ENCODE measurements around the gene SPRN.
"Not testable (repeated sequence)": the region's sequence is repeated elsewhere in the genome, so short reads cannot be mapped to it uniquely, and the experiment has no call there.

SPRN gene

DNA sequence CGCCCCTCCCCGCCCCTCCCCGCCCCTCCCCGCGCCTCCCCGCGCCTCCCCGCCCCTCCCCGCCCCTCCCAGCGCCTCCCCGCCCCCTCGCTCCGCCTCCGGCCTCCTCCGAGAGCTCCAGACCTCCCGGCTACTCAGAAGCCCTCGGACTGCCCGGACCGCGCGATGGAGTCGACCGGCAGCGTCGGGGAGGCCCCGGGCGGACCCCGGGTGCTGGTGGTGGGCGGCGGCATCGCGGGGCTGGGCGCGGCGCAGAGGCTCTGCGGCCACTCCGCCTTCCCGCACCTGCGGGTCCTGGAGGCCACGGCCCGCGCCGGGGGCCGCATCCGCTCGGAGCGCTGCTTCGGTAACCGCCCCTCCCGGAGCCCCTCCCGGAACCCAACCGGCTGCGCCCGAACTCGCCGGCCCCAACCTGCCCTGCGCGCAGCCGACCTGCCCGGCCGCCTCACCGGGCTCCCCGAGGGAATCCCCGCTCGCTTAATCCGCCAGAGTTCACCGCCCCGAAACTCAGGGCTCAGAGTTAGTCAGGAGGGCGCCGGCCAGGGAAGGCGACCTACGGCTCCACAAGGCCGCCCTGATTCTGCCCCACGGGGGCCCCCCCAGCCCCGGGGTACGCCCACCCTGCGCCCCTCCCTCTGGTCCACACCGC, 45.1 kb downstream of the SPRN start, which contains the start of gene PAOX:
Gene PAOX (plus strand): TSS at position 111 of the 649 bp plus-strand sequence. CDS start 55 bp downstream, at position 166.
- peak within 1 kb of the TSS; percentile 74 for H3K4me3 ChIP-seq (ENCODE audit: control insufficient read depth, low read depth, low read length)
- no peak for DNase-seq (ENCODE audit: low read depth)
- TF ChIP-seq, protein P1, sequence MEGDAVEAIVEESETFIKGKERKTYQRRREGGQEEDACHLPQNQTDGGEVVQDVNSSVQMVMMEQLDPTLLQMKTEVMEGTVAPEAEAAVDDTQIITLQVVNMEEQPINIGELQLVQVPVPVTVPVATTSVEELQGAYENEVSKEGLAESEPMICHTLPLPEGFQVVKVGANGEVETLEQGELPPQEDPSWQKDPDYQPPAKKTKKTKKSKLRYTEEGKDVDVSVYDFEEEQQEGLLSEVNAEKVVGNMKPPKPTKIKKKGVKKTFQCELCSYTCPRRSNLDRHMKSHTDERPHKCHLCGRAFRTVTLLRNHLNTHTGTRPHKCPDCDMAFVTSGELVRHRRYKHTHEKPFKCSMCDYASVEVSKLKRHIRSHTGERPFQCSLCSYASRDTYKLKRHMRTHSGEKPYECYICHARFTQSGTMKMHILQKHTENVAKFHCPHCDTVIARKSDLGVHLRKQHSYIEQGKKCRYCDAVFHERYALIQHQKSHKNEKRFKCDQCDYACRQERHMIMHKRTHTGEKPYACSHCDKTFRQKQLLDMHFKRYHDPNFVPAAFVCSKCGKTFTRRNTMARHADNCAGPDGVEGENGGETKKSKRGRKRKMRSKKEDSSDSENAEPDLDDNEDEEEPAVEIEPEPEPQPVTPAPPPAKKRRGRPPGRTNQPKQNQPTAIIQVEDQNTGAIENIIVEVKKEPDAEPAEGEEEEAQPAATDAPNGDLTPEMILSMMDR (IDR thresholded peaks at IDR 0.05; ENCODE audit: control insufficient read depth, insufficient read depth, low read depth, low read length, missing control alignments) = no peak

DNA sequence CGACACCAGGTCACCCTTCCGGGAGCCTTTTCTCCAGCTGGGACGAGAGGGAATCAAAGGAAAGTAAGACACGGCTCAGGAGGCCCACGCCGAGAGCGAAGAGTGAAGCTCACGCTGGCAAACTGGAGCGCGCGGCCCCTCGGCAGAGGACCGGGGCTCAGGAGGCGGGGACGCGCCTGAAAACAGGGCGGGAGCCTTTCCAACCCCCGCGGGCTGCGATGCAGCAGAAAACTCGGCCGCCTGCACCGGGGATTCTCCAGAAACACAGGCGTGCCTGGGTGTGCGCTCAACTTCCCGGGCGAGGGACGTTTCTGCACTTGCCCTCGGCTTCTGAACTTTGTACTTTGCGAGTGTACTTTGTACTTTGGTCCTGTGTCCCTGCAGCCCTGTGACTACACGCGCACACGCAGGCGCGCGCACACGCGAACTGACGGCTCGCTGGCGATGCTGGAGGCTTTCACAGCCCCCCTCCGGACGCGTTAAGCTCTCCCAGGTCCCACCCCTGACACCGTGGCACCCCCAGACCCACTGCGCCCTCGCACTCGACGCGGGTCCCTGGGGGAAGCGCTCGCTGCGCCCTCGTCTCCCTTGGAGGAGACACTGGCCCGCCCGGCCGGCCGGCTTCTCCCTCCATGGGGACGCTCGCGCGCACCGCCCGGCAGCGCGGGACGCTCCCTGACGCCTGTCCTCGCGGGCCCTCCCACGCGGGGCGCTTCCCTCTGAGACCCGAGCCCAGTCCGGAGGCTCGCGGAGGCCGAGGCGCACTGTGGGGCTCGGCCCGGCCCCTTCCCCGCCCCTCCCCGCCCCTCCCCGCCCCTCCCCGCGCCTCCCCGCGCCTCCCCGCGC, 46.0 kb downstream of the SPRN start:
- no peak for DNase-seq (ENCODE audit: low read depth)

GRCh38 chr10:133377818-133378250, 46.6 kb downstream of the SPRN start:
- TF ChIP-seq, protein P1 (IDR thresholded peaks at IDR 0.05; ENCODE audit: control insufficient read depth, insufficient read depth, low read depth, low read length, missing control alignments) = no peak
- DNase-seq (ENCODE audit: low read depth) = no peak
- H3K4me3 ChIP-seq (ENCODE audit: control insufficient read depth, low read depth, low read length) = peak overlapping the region; percentile 74

More for the DNA sequence above, 46.0 kb downstream of the SPRN start:
- TF ChIP-seq, protein P1 (IDR thresholded peaks at IDR 0.05; ENCODE audit: control insufficient read depth, insufficient read depth, low read depth, low read length, missing control alignments) = no peak
- peak overlapping the region; percentile 74 for H3K4me3 ChIP-seq (ENCODE audit: control insufficient read depth, low read depth, low read length)

- no peak for DNase-seq (ENCODE audit: low read depth)
- TF ChIP-seq, protein P1 (IDR thresholded peaks at IDR 0.05; ENCODE audit: control insufficient read depth, insufficient read depth, low read depth, low read length, missing control alignments) = no peak
- no peak overlapping the region for H3K4me3 ChIP-seq (ENCODE audit: control insufficient read depth, low read depth, low read length)
Observed at GRCh38 chr10:133377025-133377817, 47.2 kb downstream of the SPRN start.

- not testable (repeated sequence) for H3K4me3 ChIP-seq (ENCODE audit: control insufficient read depth, low read depth, low read length); DNase-seq (ENCODE audit: low read depth)
Observed at GRCh38 chr10:133376183-133376582, 48.2 kb downstream of the SPRN start.

DNA sequence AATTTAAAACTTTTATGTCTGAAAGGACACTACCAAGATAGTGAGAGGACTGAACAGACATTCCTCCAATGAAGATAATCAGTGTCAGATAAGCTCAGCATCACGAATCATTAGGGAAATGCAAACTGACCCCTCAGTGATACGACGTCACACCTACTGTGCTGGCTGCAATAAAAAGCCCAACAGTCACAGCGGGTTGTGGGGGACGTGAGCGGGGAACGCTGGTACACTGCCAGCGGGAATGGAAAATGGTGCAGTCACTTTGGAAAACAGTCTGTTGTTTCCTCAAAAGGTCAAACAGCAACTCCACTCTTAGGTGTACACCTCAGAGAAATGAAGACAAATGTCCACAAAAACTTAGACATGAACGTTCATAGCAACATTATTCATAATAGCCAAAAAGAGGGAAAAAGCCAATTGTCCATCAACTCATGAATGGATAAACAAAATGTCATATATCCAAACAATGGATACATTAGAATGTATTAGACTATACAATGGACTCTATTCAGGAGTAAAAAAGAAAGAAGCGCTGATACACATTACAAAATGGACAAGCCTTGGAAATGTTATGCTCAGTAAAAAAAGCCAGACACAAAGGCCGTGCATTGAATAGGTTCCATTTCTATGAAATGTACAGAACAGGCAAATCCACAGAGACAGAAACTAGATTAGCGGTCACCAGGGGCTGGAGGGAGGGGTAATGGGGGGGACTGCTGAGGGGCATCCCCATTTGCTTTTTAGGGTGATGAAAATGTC, 48.9 kb downstream of the SPRN start:
- DNase-seq (ENCODE audit: low read depth) = no peak
- TF ChIP-seq, protein P1 (IDR thresholded peaks at IDR 0.05; ENCODE audit: control insufficient read depth, insufficient read depth, low read depth, low read length, missing control alignments) = no peak
- no peak overlapping the region for H3K4me3 ChIP-seq (ENCODE audit: control insufficient read depth, low read depth, low read length)

Data from AG09309 (cell line).